ENCODE measurements around the gene COQ10B. TPM values are rescaled to one million over a fixed set of nuclear protein-coding genes. Genes with fewer than 3 reads are reported as not detected.

The COQ10B gene
- total RNA-seq, 1 experiment from 2014 or later = 34.7 TPM

- DNase-seq (ENCODE audit: low read depth, low spot score) (peak; percentile 96), ATAC-seq (peak; percentile 94)
- no TSS peak for BruUV-seq (replicated peaks)
- Histone ChIP-seq H3K27ac (ENCODE audit: low read length) (peak within 1 kb of the TSS; percentile 96), H3K4me3 (ENCODE audit: low read depth in 2 of 2, low read length in 2 of 2) (peak within 1 kb of the TSS; percentile 60 to 93), H3K9me3 (ENCODE audit: control insufficient read depth, insufficient read depth, low read depth, low read length) (no peaks in the 10 kb centered on the region), H3K27me3 (ENCODE audit: control insufficient read depth, insufficient read depth, low read length) (no peaks in the 10 kb centered on the region), H3K36me3 (ENCODE audit: control insufficient read depth, insufficient read depth, low read length) (peaks cover 67% of the 10 kb centered on the region), H3K4me1 (ENCODE audit: control insufficient read depth, insufficient read depth, low read length) (peaks cover 33% of the 10 kb centered on the region)
- intact Hi-C loops (cut with micrococcal nuclease; ENCODE audit: unreplicated experiment) = loop anchor here (5.0 kb wide), 1 partner anchor 207 kb away; the partner anchor contains the start of gene MARS2
- CTCF ChIA-PET = interaction anchor here (1.2 kb wide), 1 partner anchor 205 kb away, joined by 3 read pairs; the partner anchor contains the start of gene MARS2
- in situ Hi-C loops (cut with HindIII; ENCODE audit: low pct_unique_long_range_greater_than_20kb, low sequenced_read_pairs) = no loop called here
- TF ChIP-seq TCF7L2 (IDR thresholded peaks at IDR 0.05; ENCODE audit: low read depth, low read length) (peak; percentile 81), REST (IDR thresholded peaks at IDR 0.05; ENCODE audit: insufficient read depth in 1 of 2, low read depth in 2 of 2, low read length in 1 of 2) (0 out of 4 replicates have a peak, but pooled peaks of 1 of the 2 experiments have one; percentile 59), CTCF (IDR thresholded peaks at IDR 0.05) (no peak), SIN3A (IDR thresholded peaks at IDR 0.05; ENCODE audit: borderline replicate concordance, insufficient read depth, low read depth, low read length) (peak; percentile 77; the same call in 1 of the 2 replicates), POLR2AphosphoS5 (IDR thresholded peaks at IDR 0.05; ENCODE audit: low read depth, low read length) (peak; percentile 95)
- POLR2A ChIA-PET = interaction anchor here (0.6 to 1.2 kb wide), 6 partner anchors 9 to 63 kb away, joined by 3 to 7 read pairs (median 3); partner anchors contain the start of gene COQ10B
These were observed 46.5 kb downstream of the COQ10B start, which contains the start of the genes HSPD1 and HSPE1 for GRCh38 chr2:197499594-197500502. HSPD1 (minus strand) TSS chr2:197499840; CDS start chr2:197498848, 992 bp downstream. HSPE1 (plus strand) TSS chr2:197500379; CDS start chr2:197500437, 58 bp downstream.

GRCh38 chr2:197500503-197501131 is 47.3 kb downstream of the COQ10B start:
- ChIA-PET CTCF (interaction anchor here (1.2 kb wide), 1 partner anchor 204 kb away, joined by 3 read pairs; the partner anchor contains the start of gene MARS2), POLR2A (interaction anchor here (0.9 to 1.2 kb wide), 3 partner anchors 25 to 64 kb away, joined by 3 read pairs; no protein-coding TSS in a partner anchor)
- H3K4me1 ChIP-seq (ENCODE audit: control insufficient read depth, insufficient read depth, low read length) = peaks cover 31% of the 10 kb centered on the region
- no peaks in the 10 kb centered on the region for H3K27me3 ChIP-seq (ENCODE audit: control insufficient read depth, insufficient read depth, low read length)
- BruUV-seq (replicated peaks) = TSS peak; percentile 81
- peak overlapping the region; percentile 91 for H3K27ac ChIP-seq (ENCODE audit: low read length)
- no peak for ATAC-seq
- in situ Hi-C loops (cut with HindIII; ENCODE audit: low pct_unique_long_range_greater_than_20kb, low sequenced_read_pairs) = no loop called here
- intact Hi-C loops (cut with micrococcal nuclease; ENCODE audit: unreplicated experiment) = loop anchor here (5.0 kb wide), 1 partner anchor 207 kb away; the partner anchor contains the start of gene MARS2
- H3K9me3 ChIP-seq (ENCODE audit: control insufficient read depth, insufficient read depth, low read depth, low read length) = no peaks in the 10 kb centered on the region
- no peak for TF ChIP-seq POLR2AphosphoS5 (IDR thresholded peaks at IDR 0.05; ENCODE audit: low read depth, low read length)
- TF ChIP-seq REST (IDR thresholded peaks at IDR 0.05; ENCODE audit: insufficient read depth in 1 of 2, low read depth in 2 of 2, low read length in 1 of 2) = no peak
- TF ChIP-seq SIN3A (IDR thresholded peaks at IDR 0.05; ENCODE audit: borderline replicate concordance, insufficient read depth, low read depth, low read length) = no peak
- TF ChIP-seq TCF7L2 (IDR thresholded peaks at IDR 0.05; ENCODE audit: low read depth, low read length) = no peak
- TF ChIP-seq CTCF (IDR thresholded peaks at IDR 0.05) = no peak
- DNase-seq (ENCODE audit: low read depth, low spot score) = no peak
- H3K4me3 ChIP-seq (ENCODE audit: low read depth in 2 of 2, low read length in 2 of 2) = peak overlapping the region; percentile 60 to 93
- peaks cover 60% of the 10 kb centered on the region for H3K36me3 ChIP-seq (ENCODE audit: control insufficient read depth, insufficient read depth, low read length)

Measured in Panc1 (cell line).